ENCODE measurements around the gene PIGR.
"Not testable (repeated sequence)": the region's sequence is repeated elsewhere in the genome, so short reads cannot be mapped to it uniquely, and the experiment has no call there.

The PIGR gene

DNA sequence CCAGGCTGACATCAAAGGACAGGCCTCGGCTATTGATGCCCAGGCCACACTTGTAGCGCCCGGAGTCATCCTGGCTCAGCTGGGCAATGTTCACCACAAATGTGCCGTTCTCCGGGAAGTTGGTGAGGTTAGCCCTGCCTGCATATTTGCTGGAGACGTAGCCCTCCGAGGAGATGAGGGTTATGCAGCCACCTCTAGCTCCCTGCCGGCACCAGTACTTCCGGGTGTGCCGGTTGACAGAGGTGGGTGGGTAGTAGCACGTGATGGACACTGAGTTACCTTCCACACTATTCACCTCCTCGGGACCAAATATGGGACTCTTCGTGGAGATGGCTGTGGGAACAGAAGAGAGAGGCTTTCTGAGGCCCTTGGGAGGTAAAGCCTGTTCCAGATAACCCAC is 7.1 kb downstream of the PIGR start:
- Mint-ChIP-seq H3K4me3 (no peak overlapping the region), H3K27me3 (peaks cover 11 to 16% of the 10 kb centered on the region in 2 donors)

DNA sequence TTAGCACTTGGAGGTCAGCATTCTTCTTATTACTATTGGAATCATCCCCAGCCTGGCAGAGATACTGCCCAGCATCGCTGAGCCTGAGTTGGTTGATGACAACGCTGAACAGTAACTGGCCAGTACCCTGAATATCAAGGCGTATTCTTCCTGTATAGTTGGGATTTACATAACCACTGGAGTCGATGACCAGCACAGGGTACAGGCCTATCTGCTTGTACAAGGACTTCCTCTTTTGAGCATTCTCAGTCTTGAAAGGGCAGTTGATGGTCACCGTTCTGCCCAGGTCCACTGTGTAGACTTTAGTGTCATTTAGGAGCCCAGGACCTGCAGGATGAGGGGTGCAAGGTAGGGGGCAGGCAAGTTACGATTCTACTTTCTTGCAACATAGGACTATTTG is 8.8 kb downstream of the PIGR start:
- Mint-ChIP-seq H3K4me3 (no peak overlapping the region), H3K27me3 (peaks cover 11 to 16% of the 10 kb centered on the region in 2 donors), H3K27ac (no peak overlapping the region), H3K4me1 (ENCODE audit: low read depth in 2 of 2) (peaks cover 5 to 8% of the 10 kb centered on the region in 2 donors), H3K36me3 (ENCODE audit: insufficient read depth) (peaks cover 3% of the 10 kb centered on the region), H3K9me3 (no peaks in the 10 kb centered on the region)
- DNase-seq (no peak), ATAC-seq (replicated peaks) (no peak)

More for the DNA sequence above, 7.1 kb downstream of the PIGR start:
- no peak for ATAC-seq (replicated peaks)
- no peak for DNase-seq
- H3K27ac Mint-ChIP-seq, result no peak overlapping the region
- no peaks in the 10 kb centered on the region for H3K9me3 Mint-ChIP-seq
- peaks cover 0 to 4% of the 10 kb centered on the region in 2 donors for H3K4me1 Mint-ChIP-seq (ENCODE audit: low read depth in 2 of 2)
- peaks cover 3% of the 10 kb centered on the region for H3K36me3 Mint-ChIP-seq (ENCODE audit: insufficient read depth)

DNA sequence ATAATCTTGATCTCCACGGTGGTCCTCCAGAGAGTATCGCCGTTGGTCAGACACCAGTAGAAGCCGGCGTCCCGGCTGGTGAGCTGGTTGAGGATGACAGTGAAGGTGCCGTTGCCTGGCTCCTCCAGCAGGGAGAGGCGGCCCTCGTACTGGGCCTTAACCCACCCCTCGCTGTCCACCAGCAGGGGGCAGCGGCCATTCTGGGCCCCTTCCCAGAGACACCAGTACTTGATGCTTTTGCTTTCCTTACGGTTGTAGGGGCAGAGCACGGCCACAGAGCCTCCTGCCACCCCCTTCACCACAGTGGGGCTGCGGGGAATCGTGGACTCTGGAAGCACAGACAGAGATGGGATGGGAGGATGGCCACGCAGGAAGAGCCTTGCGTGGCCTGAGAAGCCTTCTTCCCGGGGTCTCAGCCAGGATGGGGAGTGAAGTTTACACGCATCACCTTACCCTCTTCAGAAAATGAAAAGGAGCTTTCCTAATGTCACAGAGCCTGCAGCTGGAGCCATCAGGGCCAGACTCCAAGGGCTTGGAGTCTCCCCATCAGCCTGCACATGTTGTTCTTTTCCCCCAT is 10.7 kb downstream of the PIGR start:
- Mint-ChIP-seq H3K36me3 (ENCODE audit: insufficient read depth) (peaks cover 3% of the 10 kb centered on the region), H3K4me3 (no peak overlapping the region), H3K27me3 (peaks cover 0 to 7% of the 10 kb centered on the region in 2 donors), H3K9me3 (no peaks in the 10 kb centered on the region), H3K27ac (no peak overlapping the region), H3K4me1 (ENCODE audit: low read depth in 2 of 2) (peaks cover 7 to 18% of the 10 kb centered on the region in 2 donors)
- DNase-seq, result no peak
- ATAC-seq (replicated peaks), result no peak

DNA sequence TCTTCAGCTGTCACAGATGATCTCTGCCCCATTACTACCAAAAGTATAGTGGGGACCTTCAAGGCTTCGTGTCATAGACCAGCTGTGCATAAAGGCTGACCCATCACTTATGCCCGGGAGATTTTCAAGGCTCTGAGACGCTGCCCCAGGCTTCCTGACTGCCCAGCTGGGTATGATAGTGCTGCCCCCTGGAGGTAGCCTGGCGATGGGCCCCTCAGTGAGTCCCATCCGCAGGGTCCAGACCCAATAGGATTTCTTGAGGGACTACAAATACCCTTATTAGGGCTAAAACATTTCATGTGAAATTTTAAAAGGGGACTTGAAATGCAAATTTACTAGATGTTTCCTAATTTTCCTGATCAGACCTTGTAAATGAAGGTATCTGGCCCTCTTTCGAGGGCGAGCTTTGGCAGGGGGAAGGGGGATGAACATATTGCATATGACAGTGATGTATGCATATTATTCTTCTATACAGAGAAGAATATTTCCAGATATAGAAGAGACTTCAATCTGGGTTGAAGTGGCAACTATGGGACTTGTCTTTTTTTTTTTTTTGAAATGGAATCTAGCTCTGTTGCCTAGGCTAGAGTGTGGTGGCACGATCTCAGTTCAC is 12.8 kb downstream of the PIGR start:
- H3K4me1 Mint-ChIP-seq (ENCODE audit: low read depth in 2 of 2), result peaks cover 19 to 29% of the 10 kb centered on the region in 2 donors
- H3K36me3 Mint-ChIP-seq (ENCODE audit: insufficient read depth), result peaks cover 3% of the 10 kb centered on the region
- H3K4me3 Mint-ChIP-seq, result no peak overlapping the region
- H3K27me3 Mint-ChIP-seq, result no peaks in the 10 kb centered on the region
- H3K27ac Mint-ChIP-seq, result peak overlapping the region in 1 of 2 donors; percentile 62
- H3K9me3 Mint-ChIP-seq, result no peaks in the 10 kb centered on the region
- DNase-seq (peak; percentile 68 to 73 (median 69)), ATAC-seq (replicated peaks) (peak; percentile 71)

DNA sequence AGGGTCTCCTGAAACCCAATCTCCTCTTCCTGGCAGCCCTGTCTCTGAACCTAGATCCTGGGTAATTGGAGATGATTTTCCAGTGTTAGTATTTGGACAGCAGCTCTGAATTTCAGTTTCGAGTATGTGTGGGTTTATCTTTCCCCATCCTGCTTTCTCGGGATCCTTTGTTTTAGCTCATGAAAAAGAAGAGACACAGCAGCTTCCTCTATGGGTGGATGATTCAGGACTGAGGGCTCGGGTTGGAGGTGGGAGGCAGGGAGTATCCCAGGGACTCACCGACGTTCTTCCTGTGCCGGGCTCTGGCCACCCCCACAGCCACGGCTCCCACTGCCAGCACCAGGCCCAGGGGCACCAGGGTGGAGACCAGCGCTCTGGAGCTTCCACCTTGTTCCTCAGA is 14.1 kb downstream of the PIGR start:
- no peak for ATAC-seq (replicated peaks)
- peaks cover 19 to 29% of the 10 kb centered on the region in 2 donors for H3K4me1 Mint-ChIP-seq (ENCODE audit: low read depth in 2 of 2)
- peak overlapping the region; percentile 62 to 88 for H3K27ac Mint-ChIP-seq
- H3K27me3 Mint-ChIP-seq, result no peaks in the 10 kb centered on the region
- no peak overlapping the region for H3K4me3 Mint-ChIP-seq
- H3K9me3 Mint-ChIP-seq, result no peaks in the 10 kb centered on the region
- peaks cover 3% of the 10 kb centered on the region for H3K36me3 Mint-ChIP-seq (ENCODE audit: insufficient read depth)
- DNase-seq, result no peak

DNA sequence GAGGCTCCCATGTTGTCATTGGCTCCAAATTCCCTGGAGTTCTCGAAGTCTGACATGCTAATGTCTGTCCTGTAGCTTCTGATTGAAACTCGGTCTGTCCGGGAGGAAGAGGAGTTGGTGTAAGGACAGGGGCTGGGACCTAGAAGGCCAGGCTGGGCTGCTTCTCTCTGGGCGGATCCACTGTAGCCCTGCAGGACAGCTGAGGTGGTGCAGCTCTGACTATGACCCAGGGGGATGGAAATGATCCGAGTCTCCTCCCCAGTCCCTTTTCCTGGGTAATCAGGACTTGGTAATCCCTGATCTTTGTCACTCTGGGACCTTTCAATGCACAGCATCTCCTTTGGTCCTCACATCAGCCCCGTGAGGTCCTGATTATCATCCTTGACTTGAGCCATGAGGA is 14.6 kb downstream of the PIGR start:
- peaks cover 19 to 29% of the 10 kb centered on the region in 2 donors for H3K4me1 Mint-ChIP-seq (ENCODE audit: low read depth in 2 of 2)

DNA sequence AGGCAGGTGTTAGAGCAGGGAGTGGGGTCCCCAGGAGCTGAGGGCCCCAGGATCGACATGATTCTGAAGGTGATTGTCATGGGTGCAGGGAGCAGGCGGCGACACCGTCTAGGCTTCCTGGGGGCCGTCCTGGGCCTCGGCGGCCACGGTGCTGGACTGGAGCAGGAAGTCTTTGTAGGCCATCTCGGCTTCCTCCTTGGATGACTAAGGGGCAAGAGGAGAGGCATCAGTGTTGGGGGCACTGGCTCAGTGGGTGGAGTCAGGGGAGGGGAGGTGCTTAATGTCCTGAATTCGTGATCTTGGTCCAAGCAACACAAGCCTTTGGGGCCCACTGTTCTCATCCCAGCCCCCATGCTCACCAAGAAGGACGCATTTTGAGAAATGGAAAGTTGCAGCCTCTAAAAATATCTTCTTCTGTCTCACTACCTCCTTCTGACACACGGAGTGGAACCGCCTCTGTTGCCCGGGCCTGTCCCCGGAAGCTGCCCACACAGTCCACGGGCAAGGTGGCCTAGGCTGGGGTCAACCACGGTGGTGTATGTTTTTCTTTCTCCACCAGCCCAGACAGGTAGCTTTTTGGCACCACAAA is 16.0 kb downstream of the PIGR start:
- Mint-ChIP-seq H3K4me1 (ENCODE audit: low read depth in 2 of 2) (peaks cover 19 to 29% of the 10 kb centered on the region in 2 donors), H3K27ac (peak overlapping the region; percentile 88 to 96), H3K9me3 (no peaks in the 10 kb centered on the region), H3K36me3 (ENCODE audit: insufficient read depth) (no peaks in the 10 kb centered on the region), H3K4me3 (peak overlapping the region; percentile 51 to 63), H3K27me3 (no peaks in the 10 kb centered on the region)
- DNase-seq (peak in 1 of 3 experiments; percentile 34), ATAC-seq (replicated peaks) (peak; percentile 43)

More for the DNA sequence above, 14.6 kb downstream of the PIGR start:
- DNase-seq, result no peak
- peak overlapping the region in 1 of 2 donors; percentile 88 for H3K27ac Mint-ChIP-seq
- no peak for ATAC-seq (replicated peaks)
- no peaks in the 10 kb centered on the region for H3K27me3 Mint-ChIP-seq
- no peak overlapping the region for H3K4me3 Mint-ChIP-seq
- H3K36me3 Mint-ChIP-seq (ENCODE audit: insufficient read depth), result peaks cover 3% of the 10 kb centered on the region
- H3K9me3 Mint-ChIP-seq, result no peaks in the 10 kb centered on the region

DNA sequence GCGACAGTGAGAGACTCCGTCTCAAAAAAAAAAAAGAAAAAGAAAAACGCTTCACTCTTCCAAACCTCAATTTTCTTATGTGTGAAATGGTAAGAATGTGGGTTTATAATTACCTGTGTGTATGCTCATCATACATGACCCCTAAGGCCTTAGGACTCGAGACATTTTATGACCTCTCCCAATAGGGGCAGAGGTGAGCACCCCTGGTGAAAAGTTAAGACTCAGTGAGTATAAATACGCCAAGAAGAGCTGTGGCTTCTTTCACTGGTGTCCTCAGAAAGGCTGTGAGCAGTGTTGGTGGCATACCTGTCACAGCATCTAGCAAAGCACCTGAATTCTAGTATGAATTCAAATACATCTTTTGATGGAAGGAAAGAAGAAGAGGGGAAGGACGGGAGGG is 16.7 kb downstream of the PIGR start:
- ATAC-seq (replicated peaks), result no peak
- H3K4me3 Mint-ChIP-seq, result no peak overlapping the region

DNA sequence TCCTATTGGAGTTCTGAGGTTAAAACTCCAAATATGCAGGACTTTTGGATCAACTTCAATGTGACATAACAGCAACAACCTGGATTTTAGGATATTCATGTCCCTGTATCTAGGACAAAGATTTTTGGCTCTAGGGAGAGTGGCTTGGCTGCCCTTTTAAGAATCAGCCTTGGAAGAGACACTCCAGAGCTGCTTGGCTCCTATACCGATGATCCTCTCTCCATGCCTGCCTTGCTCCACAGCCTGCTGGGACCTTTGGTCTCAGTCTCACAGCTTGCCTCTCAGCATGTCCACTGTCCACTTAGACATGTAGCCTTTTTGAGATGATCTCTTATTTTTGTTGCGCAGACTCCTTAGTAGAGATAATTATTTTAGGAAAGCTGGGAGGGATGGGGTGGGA is 20.0 kb downstream of the PIGR start:
- H3K4me1 Mint-ChIP-seq (ENCODE audit: low read depth in 2 of 2), result peaks cover 13 to 19% of the 10 kb centered on the region in 2 donors
- H3K4me3 Mint-ChIP-seq, result no peak overlapping the region
- no peaks in the 10 kb centered on the region for H3K9me3 Mint-ChIP-seq
- H3K27ac Mint-ChIP-seq, result no peak overlapping the region
- H3K27me3 Mint-ChIP-seq, result no peaks in the 10 kb centered on the region
- DNase-seq (no peak), ATAC-seq (replicated peaks) (no peak)
- no peaks in the 10 kb centered on the region for H3K36me3 Mint-ChIP-seq (ENCODE audit: insufficient read depth)

More for the DNA sequence above, 16.7 kb downstream of the PIGR start:
- peaks cover 19 to 29% of the 10 kb centered on the region in 2 donors for H3K4me1 Mint-ChIP-seq (ENCODE audit: low read depth in 2 of 2)
- H3K36me3 Mint-ChIP-seq (ENCODE audit: insufficient read depth), result no peaks in the 10 kb centered on the region
- no peaks in the 10 kb centered on the region for H3K27me3 Mint-ChIP-seq
- peak overlapping the region; percentile 88 to 96 for H3K27ac Mint-ChIP-seq
- no peaks in the 10 kb centered on the region for H3K9me3 Mint-ChIP-seq
- no peak for DNase-seq

DNA sequence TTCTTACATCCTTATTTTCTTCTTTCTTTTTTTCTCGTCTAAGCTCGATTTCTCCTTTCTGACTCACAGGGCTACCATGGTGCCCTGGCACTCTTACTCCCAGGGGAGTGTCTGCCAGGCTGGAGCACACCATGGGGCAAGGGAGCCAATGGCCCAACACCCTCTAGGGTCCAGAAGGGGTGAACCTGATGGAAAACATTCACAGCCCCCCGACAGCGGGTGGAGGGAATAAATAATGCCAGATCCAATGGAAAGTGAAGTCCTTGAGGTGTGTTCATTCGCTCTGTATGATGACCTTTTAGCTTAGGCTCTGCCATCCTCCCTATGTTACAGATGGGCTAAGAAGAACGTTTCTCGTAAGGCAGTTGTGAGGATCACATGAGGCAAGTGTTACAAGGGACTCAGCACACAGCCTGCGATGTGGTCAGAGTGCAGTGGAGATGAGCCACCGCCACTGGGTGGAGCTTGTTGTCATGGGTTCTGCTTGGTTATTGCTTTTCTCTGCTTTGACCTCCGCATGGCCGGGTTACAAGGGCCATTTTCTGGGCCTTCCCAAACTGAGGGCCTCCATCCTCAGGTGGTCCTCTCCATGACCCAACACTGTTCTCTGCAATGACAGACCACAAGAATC is 21.0 kb downstream of the PIGR start:
- Mint-ChIP-seq H3K4me1 (ENCODE audit: low read depth in 2 of 2) (peaks cover 17% of the 10 kb centered on the region in 2 donors), H3K9me3 (no peaks in the 10 kb centered on the region), H3K27ac (no peak overlapping the region), H3K27me3 (no peaks in the 10 kb centered on the region), H3K36me3 (ENCODE audit: insufficient read depth) (no peaks in the 10 kb centered on the region), H3K4me3 (no peak overlapping the region)
- ATAC-seq (replicated peaks) (peak; percentile 75), DNase-seq (peak; percentile 66 to 70 (median 67))

DNA sequence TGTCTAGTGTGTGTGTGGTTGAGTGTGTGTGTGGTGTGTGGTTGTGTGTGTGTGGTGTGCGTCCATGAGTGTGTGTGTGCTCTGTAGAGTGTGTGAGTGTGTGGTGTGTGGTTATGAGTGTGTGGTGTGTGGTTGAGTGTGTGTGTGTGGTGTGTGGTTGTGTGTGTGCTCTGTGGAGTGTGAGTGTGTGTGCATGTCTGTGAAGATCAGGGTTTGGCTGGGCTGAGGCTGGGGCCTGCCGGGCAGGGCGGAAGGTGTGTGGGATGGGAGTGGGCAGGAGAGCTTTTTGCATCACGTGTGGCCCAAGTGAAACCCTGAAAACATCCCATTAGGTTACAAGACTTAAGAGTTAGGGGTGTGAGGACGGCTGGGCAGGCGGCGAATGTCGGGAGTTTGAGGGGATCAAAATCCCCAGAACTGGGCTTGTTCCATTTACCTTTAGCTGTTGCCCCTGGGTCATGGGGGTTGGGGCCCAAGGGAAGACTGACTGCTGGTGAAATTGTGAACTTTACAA is 21.6 kb downstream of the PIGR start:
- H3K27me3 Mint-ChIP-seq, result no peaks in the 10 kb centered on the region
- ATAC-seq (replicated peaks) (peak; percentile 2), DNase-seq (no peak)
- no peaks in the 10 kb centered on the region for H3K36me3 Mint-ChIP-seq (ENCODE audit: insufficient read depth)
- H3K27ac Mint-ChIP-seq, result no peak overlapping the region
- H3K4me1 Mint-ChIP-seq (ENCODE audit: low read depth in 2 of 2), result peaks cover 15% of the 10 kb centered on the region in 2 donors
- H3K4me3 Mint-ChIP-seq, result no peak overlapping the region
- H3K9me3 Mint-ChIP-seq, result no peaks in the 10 kb centered on the region

DNA sequence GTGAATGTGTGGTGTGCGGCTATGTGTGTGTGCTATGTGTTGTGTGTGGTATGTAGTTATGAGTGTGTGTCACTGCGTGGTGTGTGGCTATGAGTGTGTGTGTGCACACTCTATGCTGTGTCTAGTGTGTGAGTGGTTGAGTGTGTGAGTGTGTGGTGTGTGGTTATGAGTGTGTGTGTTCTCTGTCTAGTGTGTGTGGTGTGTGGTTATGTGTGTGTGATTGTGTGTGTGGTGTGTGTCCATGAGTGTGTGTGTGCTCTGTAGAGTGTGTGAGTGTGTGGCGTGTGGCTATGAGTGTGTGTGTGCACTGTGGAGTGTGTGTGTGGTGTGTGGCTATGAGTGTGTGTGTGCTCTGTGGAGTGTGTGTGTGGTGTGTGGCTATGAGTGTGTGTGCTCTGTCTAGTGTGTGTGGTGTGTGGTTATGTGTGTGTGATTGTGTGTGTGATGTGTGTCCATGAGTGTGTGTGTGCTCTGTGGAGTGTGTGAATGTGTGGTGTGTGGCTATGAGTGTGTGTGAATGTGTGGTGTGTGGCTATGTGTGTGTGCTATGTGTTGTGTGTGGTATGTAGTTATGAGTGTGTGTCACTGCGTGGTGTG is 22.2 kb downstream of the PIGR start:
- H3K27me3 Mint-ChIP-seq; H3K9me3 Mint-ChIP-seq; DNase-seq; ATAC-seq (replicated peaks); H3K36me3 Mint-ChIP-seq (ENCODE audit: insufficient read depth); H3K27ac Mint-ChIP-seq; H3K4me3 Mint-ChIP-seq: not testable (repeated sequence)
- peaks cover 13 to 15% of the 10 kb centered on the region in 2 donors for H3K4me1 Mint-ChIP-seq (ENCODE audit: low read depth in 2 of 2)

Data from effector memory CD8-positive, alpha-beta T cell (primary cell).